ENCODE measurements around the gene IQSEC2.

Gene IQSEC2

GRCh38 chrX:53257670-53258423 is 23.5 kb downstream of the IQSEC2 start:
- peaks cover 15% of the 10 kb centered on the region for H3K4me1 Mint-ChIP-seq
- ATAC-seq (replicated peaks; ENCODE audit: extremely low read depth, poor library complexity, severe bottlenecking): no peak
- H3K27ac Mint-ChIP-seq (ENCODE audit: low read depth): peak overlapping the region; percentile 41
- H3K36me3 Mint-ChIP-seq (ENCODE audit: insufficient read depth): peaks cover 3% of the 10 kb centered on the region
- no peak for DNase-seq (ENCODE audit: low spot score in 2 of 2)
- no peaks in the 10 kb centered on the region for H3K27me3 Mint-ChIP-seq
- H3K9me3 Mint-ChIP-seq: no peaks in the 10 kb centered on the region
- H3K4me3 Mint-ChIP-seq: no peak overlapping the region

GRCh38 chrX:53257166-53257565 is 24.2 kb downstream of the IQSEC2 start:
- Mint-ChIP-seq H3K9me3 (no peaks in the 10 kb centered on the region), H3K4me1 (peaks cover 11% of the 10 kb centered on the region), H3K4me3 (no peak overlapping the region), H3K36me3 (ENCODE audit: insufficient read depth) (peaks cover 5% of the 10 kb centered on the region), H3K27ac (ENCODE audit: low read depth) (peak overlapping the region; percentile 41), H3K27me3 (no peaks in the 10 kb centered on the region)
- DNase-seq (ENCODE audit: low spot score in 2 of 2): no peak
- ATAC-seq (replicated peaks; ENCODE audit: extremely low read depth, poor library complexity, severe bottlenecking): no peak

GRCh38 chrX:53256446-53257041 is 24.8 kb downstream of the IQSEC2 start:
- no peak overlapping the region for H3K4me3 Mint-ChIP-seq
- peaks cover 5% of the 10 kb centered on the region for H3K4me1 Mint-ChIP-seq
- H3K27me3 Mint-ChIP-seq: no peaks in the 10 kb centered on the region
- H3K36me3 Mint-ChIP-seq (ENCODE audit: insufficient read depth): peaks cover 5% of the 10 kb centered on the region
- no peaks in the 10 kb centered on the region for H3K9me3 Mint-ChIP-seq
- no peak for DNase-seq (ENCODE audit: low spot score in 2 of 2)
- ATAC-seq (replicated peaks; ENCODE audit: extremely low read depth, poor library complexity, severe bottlenecking): no peak
- H3K27ac Mint-ChIP-seq (ENCODE audit: low read depth): no peak overlapping the region

- DNase-seq (ENCODE audit: low spot score in 2 of 2) (no peak), ATAC-seq (replicated peaks; ENCODE audit: extremely low read depth, poor library complexity, severe bottlenecking) (no peak)
- H3K36me3 Mint-ChIP-seq (ENCODE audit: insufficient read depth): peaks cover 5% of the 10 kb centered on the region
- H3K27ac Mint-ChIP-seq (ENCODE audit: low read depth): no peak overlapping the region
- H3K27me3 Mint-ChIP-seq: no peaks in the 10 kb centered on the region
- H3K4me1 Mint-ChIP-seq: no peaks in the 10 kb centered on the region
- no peak overlapping the region for H3K4me3 Mint-ChIP-seq
- H3K9me3 Mint-ChIP-seq: no peaks in the 10 kb centered on the region
These were observed 25.6 kb downstream of the IQSEC2 start for GRCh38 chrX:53255738-53256191.

GRCh38 chrX:53254570-53255461 is 26.6 kb downstream of the IQSEC2 start:
- no peak for ATAC-seq (replicated peaks; ENCODE audit: extremely low read depth, poor library complexity, severe bottlenecking)
- no peak overlapping the region for H3K4me3 Mint-ChIP-seq
- H3K27me3 Mint-ChIP-seq: no peaks in the 10 kb centered on the region
- no peak overlapping the region for H3K27ac Mint-ChIP-seq (ENCODE audit: low read depth)
- peaks cover 5% of the 10 kb centered on the region for H3K36me3 Mint-ChIP-seq (ENCODE audit: insufficient read depth)
- no peak for DNase-seq (ENCODE audit: low spot score in 2 of 2)
- H3K4me1 Mint-ChIP-seq: no peaks in the 10 kb centered on the region
- H3K9me3 Mint-ChIP-seq: no peaks in the 10 kb centered on the region

GRCh38 chrX:53253293-53254020 is 27.9 kb downstream of the IQSEC2 start:
- H3K27ac Mint-ChIP-seq (ENCODE audit: low read depth): no peak overlapping the region
- H3K36me3 Mint-ChIP-seq (ENCODE audit: insufficient read depth): peaks cover 5% of the 10 kb centered on the region
- no peaks in the 10 kb centered on the region for H3K27me3 Mint-ChIP-seq
- H3K9me3 Mint-ChIP-seq: no peaks in the 10 kb centered on the region
- ATAC-seq (replicated peaks; ENCODE audit: extremely low read depth, poor library complexity, severe bottlenecking) (no peak), DNase-seq (ENCODE audit: low spot score in 2 of 2) (no peak)
- no peak overlapping the region for H3K4me3 Mint-ChIP-seq
- H3K4me1 Mint-ChIP-seq: no peaks in the 10 kb centered on the region

- H3K27ac Mint-ChIP-seq (ENCODE audit: low read depth): no peak overlapping the region
- no peak overlapping the region for H3K4me3 Mint-ChIP-seq
- no peaks in the 10 kb centered on the region for H3K9me3 Mint-ChIP-seq
- H3K36me3 Mint-ChIP-seq (ENCODE audit: insufficient read depth): peaks cover 4% of the 10 kb centered on the region
- no peak for DNase-seq (ENCODE audit: low spot score in 2 of 2)
- no peaks in the 10 kb centered on the region for H3K27me3 Mint-ChIP-seq
- ATAC-seq (replicated peaks; ENCODE audit: extremely low read depth, poor library complexity, severe bottlenecking): no peak
- no peaks in the 10 kb centered on the region for H3K4me1 Mint-ChIP-seq
These were observed 30.1 kb downstream of the IQSEC2 start for GRCh38 chrX:53251307-53251706.

GRCh38 chrX:53250556-53250955 is 30.8 kb downstream of the IQSEC2 start:
- H3K27ac Mint-ChIP-seq (ENCODE audit: low read depth): no peak overlapping the region
- ATAC-seq (replicated peaks; ENCODE audit: extremely low read depth, poor library complexity, severe bottlenecking) (no peak), DNase-seq (ENCODE audit: low spot score in 2 of 2) (no peak)
- peaks cover 4% of the 10 kb centered on the region for H3K36me3 Mint-ChIP-seq (ENCODE audit: insufficient read depth)
- no peak overlapping the region for H3K4me3 Mint-ChIP-seq
- no peaks in the 10 kb centered on the region for H3K9me3 Mint-ChIP-seq
- no peaks in the 10 kb centered on the region for H3K27me3 Mint-ChIP-seq
- H3K4me1 Mint-ChIP-seq: no peaks in the 10 kb centered on the region

GRCh38 chrX:53249408-53250042 is 31.9 kb downstream of the IQSEC2 start:
- no peak for ATAC-seq (replicated peaks; ENCODE audit: extremely low read depth, poor library complexity, severe bottlenecking)
- Mint-ChIP-seq H3K27ac (ENCODE audit: low read depth) (no peak overlapping the region), H3K9me3 (no peaks in the 10 kb centered on the region), H3K4me1 (no peaks in the 10 kb centered on the region), H3K4me3 (no peak overlapping the region), H3K36me3 (ENCODE audit: insufficient read depth) (peaks cover 4% of the 10 kb centered on the region), H3K27me3 (no peaks in the 10 kb centered on the region)
- DNase-seq (ENCODE audit: low spot score in 2 of 2): no peak

GRCh38 chrX:53247928-53248327 is 33.5 kb downstream of the IQSEC2 start:
- no peaks in the 10 kb centered on the region for H3K4me1 Mint-ChIP-seq
- DNase-seq (ENCODE audit: low spot score in 2 of 2) (no peak), ATAC-seq (replicated peaks; ENCODE audit: extremely low read depth, poor library complexity, severe bottlenecking) (no peak)
- H3K27ac Mint-ChIP-seq (ENCODE audit: low read depth): no peak overlapping the region
- peaks cover 5% of the 10 kb centered on the region for H3K36me3 Mint-ChIP-seq (ENCODE audit: insufficient read depth)
- no peak overlapping the region for H3K4me3 Mint-ChIP-seq
- no peaks in the 10 kb centered on the region for H3K9me3 Mint-ChIP-seq
- no peaks in the 10 kb centered on the region for H3K27me3 Mint-ChIP-seq

- DNase-seq (ENCODE audit: low spot score in 2 of 2) (no peak), ATAC-seq (replicated peaks; ENCODE audit: extremely low read depth, poor library complexity, severe bottlenecking) (no peak)
- no peak overlapping the region for H3K27ac Mint-ChIP-seq (ENCODE audit: low read depth)
- peaks cover 3% of the 10 kb centered on the region for H3K36me3 Mint-ChIP-seq (ENCODE audit: insufficient read depth)
- no peaks in the 10 kb centered on the region for H3K9me3 Mint-ChIP-seq
- H3K4me3 Mint-ChIP-seq: no peak overlapping the region
- H3K27me3 Mint-ChIP-seq: no peaks in the 10 kb centered on the region
- H3K4me1 Mint-ChIP-seq: no peaks in the 10 kb centered on the region
These were observed 35.2 kb downstream of the IQSEC2 start for GRCh38 chrX:53246231-53246630.

GRCh38 chrX:53244610-53245009 is 36.8 kb downstream of the IQSEC2 start:
- Mint-ChIP-seq H3K9me3 (no peaks in the 10 kb centered on the region), H3K4me3 (no peak overlapping the region), H3K4me1 (no peaks in the 10 kb centered on the region), H3K36me3 (ENCODE audit: insufficient read depth) (peaks cover 3% of the 10 kb centered on the region), H3K27me3 (no peaks in the 10 kb centered on the region), H3K27ac (ENCODE audit: low read depth) (no peak overlapping the region)
- ATAC-seq (replicated peaks; ENCODE audit: extremely low read depth, poor library complexity, severe bottlenecking) (no peak), DNase-seq (ENCODE audit: low spot score in 2 of 2) (no peak)
